A549 (cell line): ENCODE results near the gene CTPS2. TPM values are rescaled to one million over a fixed set of nuclear protein-coding genes. Genes with fewer than 3 reads are reported as not detected.

ENCODE experiments used
- ATAC-seq, 2 experiments: fragments of 200-7000 bp in 1 of 2; fragments of >200 bp in 1 of 2; cut with Nextera tagmentation in 1 of 2; cut with Tn5 transposase in 1 of 2; 3 replicates each; pipeline versions ENCODE4 v1.8.0 to v1.9.1; 2018 to 2020; ENCODE audit warnings: mild to moderate bottlenecking in 1 of 2, moderate library complexity in 1 of 2
- CTCF ChIA-PET: fragments of 300-600 bp; sonication (Branson Sonifier 250); formaldehyde crosslinking; extraction: SDS; loops from one replicate; lab custom pipeline; 2021; ENCODE audit warnings: antibody characterized with exemption, inconsistent platforms; lab: Yijun Ruan, JAX
- POLR2A ChIA-PET: fragments of 350-600 bp; formaldehyde crosslinking; extraction: SDS; loops from one replicate; lab custom pipeline; 2021; ENCODE audit warnings: antibody characterized with exemption, inconsistent platforms; lab: Yijun Ruan, JAX
- DNase-seq, 2 experiments: peaks; one replicate each; pipeline versions ENCODE4 v3.0.0 to v3.0.0-alpha.2; 2011 to 2016; ENCODE audit warnings: low read depth in 1 of 2, low spot score in 1 of 2
- FAIRE-seq: peaks from 2 replicates; lab custom pipeline; 2011; peaks lifted over from hg19 to GRCh38; lab: Jason Lieb, UNC
- H3K27ac ChIP-seq, 2 experiments: fragments of >200 bp; sonication (Bioruptor Twin); formaldehyde crosslinking; 3 replicates each; pipeline ENCODE4 v1.5.1; 2016 to 2017
- H3K4me1 ChIP-seq: fragments of >200 bp; sonication (Bioruptor Twin); formaldehyde crosslinking; 3 replicates; pipeline ENCODE4 v1.6.1; 2016
- H3K4me2 ChIP-seq: fragments of >200 bp; sonication (Bioruptor Twin); formaldehyde crosslinking; 3 replicates; pipeline ENCODE4 v1.6.1; 2016
- H3K4me3 ChIP-seq: fragments of >200 bp; sonication (Bioruptor Twin); formaldehyde crosslinking; 3 replicates; pipeline ENCODE4 v1.5.1; 2016
- H3K9me3 ChIP-seq: fragments of >200 bp; sonication (Bioruptor Twin); formaldehyde crosslinking; 3 replicates; pipeline ENCODE4 v1.6.1; 2016
- CBX2 ChIP-seq: fragments of 200-600 bp; sonication (generic); IDR thresholded peaks from 2 replicates; pipeline ENCODE4 v1.6.1; 2016; ENCODE audit warnings: low read depth, mild to moderate bottlenecking, borderline replicate concordance
- CBX8 ChIP-seq: fragments of 200-600 bp; sonication (generic); IDR thresholded peaks from 2 replicates; pipeline ENCODE4 v1.6.1; 2016
- CEBPB ChIP-seq, 2 experiments: fragments of >200 bp in 1 of 2; sonication (Bioruptor Twin) in 1 of 2; formaldehyde crosslinking in 1 of 2; IDR thresholded peaks; 2 replicates each; pipeline ENCODE4 v1.6.1; 2012 to 2016
- CHD2 ChIP-seq: fragments of 150-350 bp; IDR thresholded peaks from 2 replicates; pipeline ENCODE4 v1.6.1; 2014; ENCODE audit warnings: low read length; ENCODE audit not compliant: partially characterized antibody
- CHD4 ChIP-seq: fragments of 200-600 bp; sonication (generic); IDR thresholded peaks from 2 replicates; pipeline ENCODE4 v1.6.1; 2016; ENCODE audit warnings: antibody characterized with exemption, mild to moderate bottlenecking, borderline replicate concordance
- EHF ChIP-seq: fragments of 250-450 bp; sonication (Bioruptor Pico); IDR thresholded peaks from 2 replicates; pipeline ENCODE4 v1.5.0; 2020; ENCODE audit warnings: mild to moderate bottlenecking
- EP300 ChIP-seq, 2 experiments: fragments of >200 bp; sonication (Bioruptor Twin); formaldehyde crosslinking; IDR thresholded peaks; 2 replicates in 1 of 2; 3 replicates in 1 of 2; pipeline ENCODE4 v1.6.1; 2016 to 2017
- ESRRA ChIP-seq: fragments of 150-350 bp; IDR thresholded peaks from 2 replicates; pipeline ENCODE4 v1.6.1; 2014; ENCODE audit warnings: mild to moderate bottlenecking, low read length, borderline replicate concordance
- FOSL2 ChIP-seq, 2 experiments: fragments of 450-650 bp in 1 of 2; fragments of >200 bp in 1 of 2; sonication (Bioruptor Twin) in 1 of 2; formaldehyde crosslinking; IDR thresholded peaks; 2 replicates each; pipeline versions ENCODE4 v1.5.0 to v1.6.1; 2016 to 2020; ENCODE audit warnings: mild to moderate bottlenecking in 1 of 2, moderate library complexity in 1 of 2
- FOXS1 ChIP-seq: fragments of 250-450 bp; sonication (Bioruptor Pico); IDR thresholded peaks from 2 replicates; pipeline ENCODE4 v1.5.0; 2020; ENCODE audit warnings: mild to moderate bottlenecking, moderate library complexity
- GATA3 ChIP-seq: IDR thresholded peaks from 2 replicates; pipeline ENCODE4 v1.6.1; 2012; ENCODE audit warnings: borderline replicate concordance
- HOXB13 ChIP-seq: fragments of 250-450 bp; sonication (Bioruptor Pico); IDR thresholded peaks from 2 replicates; pipeline ENCODE4 v1.5.0; 2020; ENCODE audit warnings: low read depth, mild to moderate bottlenecking, moderate library complexity
- HOXB5 ChIP-seq: fragments of 250-450 bp; sonication (Bioruptor Pico); IDR thresholded peaks from 2 replicates; pipeline ENCODE4 v1.5.0; 2020; ENCODE audit warnings: mild to moderate bottlenecking, moderate library complexity
- MAFK ChIP-seq: fragments of 450-650 bp; IDR thresholded peaks from 2 replicates; pipeline ENCODE4 v1.6.1; 2014; ENCODE audit not compliant: partially characterized antibody
- MAZ ChIP-seq: fragments of 150-350 bp; IDR thresholded peaks from 2 replicates; pipeline ENCODE4 v1.6.1; 2014; ENCODE audit warnings: antibody characterized with exemption, low read depth, low read length, borderline replicate concordance
- MYC ChIP-seq: IDR thresholded peaks from 2 replicates; pipeline ENCODE4 v1.6.1; 2012; ENCODE audit warnings: mild to moderate bottlenecking, inconsistent platforms, low read length, improper control_type of control experiment, borderline replicate concordance
- NPAS2 ChIP-seq: fragments of 250-450 bp; sonication (Bioruptor Pico); IDR thresholded peaks from 2 replicates; pipeline ENCODE4 v1.8.0; 2022; ENCODE audit warnings: mild to moderate bottlenecking, moderate library complexity, borderline replicate concordance
- PHF8 ChIP-seq: fragments of 200-600 bp; sonication (generic); IDR thresholded peaks from 2 replicates; pipeline ENCODE4 v1.6.1; 2016; ENCODE audit warnings: low read depth, mild to moderate bottlenecking, antibody characterized with exemption, moderate library complexity, borderline replicate concordance
- POLR2A ChIP-seq: IDR thresholded peaks from 2 replicates; pipeline ENCODE4 v1.6.1; 2012; ENCODE audit warnings: mild to moderate bottlenecking, low read length
- RAD21 ChIP-seq, 2 experiments: fragments of >200 bp in 1 of 2; sonication (Bioruptor Twin) in 1 of 2; formaldehyde crosslinking in 1 of 2; IDR thresholded peaks in 1 of 2; conservative IDR thresholded peaks in 1 of 2; 2 replicates in 1 of 2; 3 replicates in 1 of 2; pipeline ENCODE4 v1.6.1; 2012 to 2018; ENCODE audit warnings: inconsistent platforms in 1 of 2
- TP53 ChIP-seq: fragments of 250-450 bp; sonication (Bioruptor Pico); IDR thresholded peaks from 2 replicates; pipeline ENCODE4 v1.5.0; 2021; ENCODE audit warnings: mild to moderate bottlenecking, moderate library complexity
- ZNF302 ChIP-seq: fragments of 250-450 bp; sonication (Bioruptor Pico); IDR thresholded peaks from 2 replicates; pipeline ENCODE4 v1.9.0; 2021; ENCODE audit warnings: inconsistent platforms, mild to moderate bottlenecking, moderate library complexity
- ZSCAN20 ChIP-seq: fragments of 250-450 bp; sonication (Bioruptor Pico); IDR thresholded peaks from 2 replicates; pipeline ENCODE4 v1.8.0; 2022; ENCODE audit warnings: mild to moderate bottlenecking, moderate library complexity
- WGBS: methylation state at CpG from one replicate; pipeline ENCODE4 v1.1.6; 2017; ENCODE audit errors: missing lambda C conversion rate; 5-methylcytosine and 5-hydroxymethylcytosine counted together
- polyA plus RNA-seq, 4 experiments: library from polyadenylated mRNA; depleted of rRNA in 3 of 4; stranded (reverse); fragments of >200 nt; fragmentation: RNase III in 1 of 4; extraction: RNeasy Plus Mini Kit Qiagen cat#74134 plus additional on column Dnase treatment in 1 of 4; gene quantifications; 2 replicates in 3 of 4; 3 replicates in 1 of 4; pipeline ENCODE4 v1.2.3, GENCODE V29; 2011 to 2017
- TF ChIP-seq, protein P1 (sequence below): fragments of >200 bp; sonication (Bioruptor Twin); formaldehyde crosslinking; IDR thresholded peaks from 3 replicates; pipeline ENCODE4 v1.5.1; 2016
- TF ChIP-seq, protein P2 (sequence below): fragments of >200 bp; sonication (Bioruptor Twin); formaldehyde crosslinking; IDR thresholded peaks from 3 replicates; pipeline ENCODE4 v1.6.1; 2016

CTPS2 gene
- polyA plus RNA-seq, 2 of the 4 experiments (the other 2 are of a cell fraction), result 11.1 to 18.5 TPM

DNA sequence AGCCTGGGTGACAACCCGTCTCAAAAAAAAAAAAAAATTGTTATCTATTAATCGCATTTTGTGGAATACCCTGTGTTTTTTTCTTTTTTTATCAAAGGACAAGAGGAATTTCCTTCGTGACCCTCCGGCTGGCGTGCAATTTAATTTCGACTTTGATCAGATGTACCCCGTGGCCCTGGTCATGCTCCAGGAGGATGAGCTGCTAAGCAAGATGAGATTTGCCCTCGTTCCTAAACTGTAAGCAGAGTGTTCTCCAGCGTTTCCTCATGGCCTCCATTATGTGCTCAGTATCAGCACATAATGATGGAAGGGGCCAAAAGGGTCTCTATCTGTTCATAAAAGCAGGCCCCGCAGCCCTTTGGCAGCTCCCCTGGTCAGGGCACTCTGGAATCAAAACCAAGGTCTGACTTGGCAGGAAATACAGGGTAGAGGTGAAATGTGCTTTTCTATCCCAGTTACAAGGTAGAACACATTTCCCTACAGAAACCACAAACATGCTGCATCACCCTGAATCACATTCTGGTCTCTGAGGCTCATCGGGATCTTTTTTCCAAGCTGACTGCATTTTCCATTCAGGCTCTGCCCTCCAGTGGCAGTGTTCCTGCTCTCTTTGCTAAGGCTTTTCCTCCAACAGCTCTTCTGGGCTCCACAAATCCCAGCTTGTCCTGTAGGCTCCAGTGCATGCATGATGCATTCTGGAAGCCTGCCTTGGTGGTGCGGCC is 31.3 kb upstream of the CTPS2 start:
- Histone ChIP-seq H3K9me3 (no peaks in the 10 kb centered on the region), H3K4me1 (no peaks in the 10 kb centered on the region), H3K4me3 (no peak overlapping the region), H3K27ac (peak overlapping the region in 1 of 2 experiments; percentile 54; a peak in 1 of 6 replicates), H3K4me2 (no peak overlapping the region)
- CTCF ChIA-PET, result interaction anchor here (0.6 to 1.4 kb wide), 9 partner anchors 14 to 965 kb away, joined by 3 to 4 read pairs (median 3); partner anchors contain the start of gene TXLNG
- 86% methylated on average over 11 of the region's 12 CpGs for WGBS
- TF ChIP-seq MAFK (peak; percentile 5), FOXS1 (CRISPR knock-in tag) (no peak), FOSL2 (IDR thresholded peaks at IDR 0.05) (no peak), FOSL2 (CRISPR knock-in tag; IDR thresholded peaks at IDR 0.05) (no peak), ZNF302 (CRISPR knock-in tag) (no peak), RAD21 (conservative IDR thresholded peaks at IDR 0.05 in 1 of 2, IDR thresholded peaks at IDR 0.05 in 1 of 2) (peak in 1 of 2 experiments; percentile 36; a peak in 2 of 5 replicates), TP53 (CRISPR knock-in tag) (no peak)
- TF ChIP-seq, protein P1, sequence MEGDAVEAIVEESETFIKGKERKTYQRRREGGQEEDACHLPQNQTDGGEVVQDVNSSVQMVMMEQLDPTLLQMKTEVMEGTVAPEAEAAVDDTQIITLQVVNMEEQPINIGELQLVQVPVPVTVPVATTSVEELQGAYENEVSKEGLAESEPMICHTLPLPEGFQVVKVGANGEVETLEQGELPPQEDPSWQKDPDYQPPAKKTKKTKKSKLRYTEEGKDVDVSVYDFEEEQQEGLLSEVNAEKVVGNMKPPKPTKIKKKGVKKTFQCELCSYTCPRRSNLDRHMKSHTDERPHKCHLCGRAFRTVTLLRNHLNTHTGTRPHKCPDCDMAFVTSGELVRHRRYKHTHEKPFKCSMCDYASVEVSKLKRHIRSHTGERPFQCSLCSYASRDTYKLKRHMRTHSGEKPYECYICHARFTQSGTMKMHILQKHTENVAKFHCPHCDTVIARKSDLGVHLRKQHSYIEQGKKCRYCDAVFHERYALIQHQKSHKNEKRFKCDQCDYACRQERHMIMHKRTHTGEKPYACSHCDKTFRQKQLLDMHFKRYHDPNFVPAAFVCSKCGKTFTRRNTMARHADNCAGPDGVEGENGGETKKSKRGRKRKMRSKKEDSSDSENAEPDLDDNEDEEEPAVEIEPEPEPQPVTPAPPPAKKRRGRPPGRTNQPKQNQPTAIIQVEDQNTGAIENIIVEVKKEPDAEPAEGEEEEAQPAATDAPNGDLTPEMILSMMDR, result 0 out of 3 replicates have a peak, but pooled peaks have one; percentile 8
- DNase-seq, result peak in 1 of 2 experiments; percentile 61
- FAIRE-seq, result peak; percentile 51
- ATAC-seq, result peak; percentile 80 to 82
- POLR2A ChIA-PET, result interaction anchor here (1.2 kb wide), 1 partner anchor 31 kb away, joined by 3 read pairs; the partner anchor contains the start of gene CTPS2

DNA sequence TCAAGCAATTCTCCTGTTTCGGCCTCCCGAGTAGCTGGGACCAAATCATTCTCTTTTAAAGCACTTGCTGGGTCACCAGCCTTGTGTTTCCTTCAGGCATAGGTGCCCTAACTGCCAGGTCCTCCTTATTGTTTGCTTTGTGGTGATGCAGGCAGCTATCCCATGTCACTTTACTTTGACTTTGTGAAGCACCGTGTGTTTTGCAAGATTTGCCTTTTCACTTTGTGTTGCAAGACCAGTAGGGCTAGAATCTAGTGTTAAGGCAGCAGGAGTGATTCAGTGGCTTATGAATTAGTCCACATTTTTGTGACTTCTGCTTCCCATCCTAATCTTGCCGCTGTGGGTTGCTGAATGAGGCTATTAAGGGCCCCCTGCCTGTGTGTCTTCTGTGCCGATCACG is 27.1 kb upstream of the CTPS2 start:
- ChIA-PET POLR2A (interaction anchor here (0.8 kb wide), 1 partner anchor 21 kb away, joined by 9 read pairs; no protein-coding TSS in a partner anchor), CTCF (interaction anchor here (0.7 to 0.8 kb wide), 2 partner anchors 8 to 47 kb away, joined by 3 read pairs; partner anchors contain the start of gene TXLNG)
- H3K9me3 ChIP-seq, result no peaks in the 10 kb centered on the region
- 0 out of 6 replicates have a peak overlapping the region, but pooled peaks of 1 of the 2 experiments have one; percentile 6 for H3K27ac ChIP-seq
- 59% methylated on average over 6 of the region's 6 CpGs for WGBS
- H3K4me3 ChIP-seq, result no peak overlapping the region
- no peak overlapping the region for H3K4me2 ChIP-seq
- ATAC-seq (0 out of 6 replicates have a peak, but pooled peaks have one; percentile 14 to 22), FAIRE-seq (no peak), DNase-seq (peak in 1 of 2 experiments; percentile 21)
- H3K4me1 ChIP-seq, result no peaks in the 10 kb centered on the region
- TF ChIP-seq CEBPB (IDR thresholded peaks at IDR 0.05) (peak in 1 of 2 experiments; percentile 34; a peak in 1 of 4 replicates), TP53 (CRISPR knock-in tag) (no peak)

DNA sequence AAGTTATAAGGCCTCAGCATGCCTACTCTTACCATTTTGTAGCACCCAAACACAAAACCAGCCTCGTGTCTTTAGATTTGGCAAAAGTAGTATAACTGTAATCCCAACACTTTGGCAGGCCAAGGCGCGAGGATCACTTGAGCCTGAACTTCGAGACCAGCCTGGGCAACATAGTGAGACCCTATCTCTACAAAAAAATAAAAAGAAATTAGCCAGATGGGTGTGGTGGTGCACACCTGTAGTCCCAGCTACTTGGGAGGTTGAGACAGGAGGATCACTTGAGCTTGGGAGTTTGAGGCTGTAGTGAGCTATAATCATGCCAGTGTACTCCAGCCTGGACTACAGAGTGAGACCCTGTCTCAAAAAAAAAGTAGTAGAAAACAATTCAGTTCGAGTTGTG is 24.6 kb upstream of the CTPS2 start:
- Histone ChIP-seq H3K4me3 (no peak overlapping the region), H3K4me2 (no peak overlapping the region), H3K27ac (no peak overlapping the region), H3K4me1 (no peaks in the 10 kb centered on the region), H3K9me3 (no peaks in the 10 kb centered on the region)
- TF ChIP-seq EHF (CRISPR knock-in tag) (no peak), CBX2 (no peak), CEBPB (IDR thresholded peaks at IDR 0.05) (no peak), ZNF302 (CRISPR knock-in tag) (no peak), MAZ (no peak)
- ATAC-seq (no peak), DNase-seq (no peak), FAIRE-seq (no peak)
- ChIA-PET POLR2A (no interaction called here), CTCF (no interaction called here)
- 91% methylated on average over 5 of the region's 5 CpGs for WGBS

DNA sequence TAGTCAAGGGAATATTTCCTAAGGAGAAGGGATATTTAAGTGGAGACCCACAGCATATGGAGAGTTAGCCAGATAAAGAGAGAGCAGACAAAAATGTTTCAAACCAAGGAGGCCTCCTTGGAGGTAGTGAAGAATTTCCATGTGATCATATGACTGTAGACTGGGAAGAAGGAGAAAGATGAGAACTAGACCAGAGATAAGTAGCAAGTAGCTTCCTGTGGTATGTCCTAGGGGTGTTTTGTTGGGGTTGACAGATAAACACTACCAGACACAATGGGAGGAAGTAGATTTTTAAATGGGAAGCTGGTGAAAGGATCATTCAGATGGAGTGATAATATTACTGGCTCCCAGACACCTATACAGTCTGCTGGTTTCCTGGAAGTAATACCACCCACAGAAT is 20.5 kb upstream of the CTPS2 start:
- DNase-seq (no peak), FAIRE-seq (no peak), ATAC-seq (no peak; a peak in 2 of 6 replicates)
- TF ChIP-seq MYC, result no peak
- no peak for TF ChIP-seq EP300 (IDR thresholded peaks at IDR 0.05)
- TF ChIP-seq CHD4, result no peak
- TF ChIP-seq CHD2, result no peak
- TF ChIP-seq MAZ, result no peak
- no peak for TF ChIP-seq ZSCAN20 (CRISPR knock-in tag)
- no peak for TF ChIP-seq CBX2
- no peak for TF ChIP-seq POLR2A
- no peak for TF ChIP-seq PHF8
- TF ChIP-seq HOXB13 (CRISPR knock-in tag), result no peak
- TF ChIP-seq, protein P2, sequence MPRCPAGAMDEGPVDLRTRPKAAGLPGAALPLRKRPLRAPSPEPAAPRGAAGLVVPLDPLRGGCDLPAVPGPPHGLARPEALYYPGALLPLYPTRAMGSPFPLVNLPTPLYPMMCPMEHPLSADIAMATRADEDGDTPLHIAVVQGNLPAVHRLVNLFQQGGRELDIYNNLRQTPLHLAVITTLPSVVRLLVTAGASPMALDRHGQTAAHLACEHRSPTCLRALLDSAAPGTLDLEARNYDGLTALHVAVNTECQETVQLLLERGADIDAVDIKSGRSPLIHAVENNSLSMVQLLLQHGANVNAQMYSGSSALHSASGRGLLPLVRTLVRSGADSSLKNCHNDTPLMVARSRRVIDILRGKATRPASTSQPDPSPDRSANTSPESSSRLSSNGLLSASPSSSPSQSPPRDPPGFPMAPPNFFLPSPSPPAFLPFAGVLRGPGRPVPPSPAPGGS, result no peak
- TF ChIP-seq HOXB5 (CRISPR knock-in tag), result no peak
- TF ChIP-seq RAD21 (conservative IDR thresholded peaks at IDR 0.05 in 1 of 2, IDR thresholded peaks at IDR 0.05 in 1 of 2), result no peak
- TF ChIP-seq NPAS2 (CRISPR knock-in tag), result no peak
- no peak for TF ChIP-seq GATA3
- TF ChIP-seq CBX8, result no peak
- TF ChIP-seq ESRRA, result no peak
- no peak overlapping the region for H3K4me3 ChIP-seq
- no peaks in the 10 kb centered on the region for H3K4me1 ChIP-seq
- ChIA-PET POLR2A (interaction anchor here (0.8 kb wide), 1 partner anchor 14 kb away, joined by 3 read pairs; the partner anchor contains the start of gene SYAP1), CTCF (no interaction called here)
- H3K4me2 ChIP-seq, result no peak overlapping the region
- no peak overlapping the region for H3K27ac ChIP-seq
- no peaks in the 10 kb centered on the region for H3K9me3 ChIP-seq
